ENCODE results near the gene SH3GL1.

The SH3GL1 gene

GRCh38 chr19:4441994-4442818 is 41.9 kb upstream of the SH3GL1 start:
- H3K9me3 Mint-ChIP-seq = no peaks in the 10 kb centered on the region
- intact Hi-C loops (cut with micrococcal nuclease) = no loop called here
- H3K36me3 Mint-ChIP-seq (ENCODE audit: low read depth) = peaks cover 62% of the 10 kb centered on the region
- no peak overlapping the region for H3K4me3 Mint-ChIP-seq
- H3K27ac Mint-ChIP-seq = peak overlapping the region; percentile 59
- H3K27me3 Mint-ChIP-seq = no peaks in the 10 kb centered on the region
- peaks cover 12% of the 10 kb centered on the region for H3K4me1 Mint-ChIP-seq (ENCODE audit: low read depth)

DNA sequence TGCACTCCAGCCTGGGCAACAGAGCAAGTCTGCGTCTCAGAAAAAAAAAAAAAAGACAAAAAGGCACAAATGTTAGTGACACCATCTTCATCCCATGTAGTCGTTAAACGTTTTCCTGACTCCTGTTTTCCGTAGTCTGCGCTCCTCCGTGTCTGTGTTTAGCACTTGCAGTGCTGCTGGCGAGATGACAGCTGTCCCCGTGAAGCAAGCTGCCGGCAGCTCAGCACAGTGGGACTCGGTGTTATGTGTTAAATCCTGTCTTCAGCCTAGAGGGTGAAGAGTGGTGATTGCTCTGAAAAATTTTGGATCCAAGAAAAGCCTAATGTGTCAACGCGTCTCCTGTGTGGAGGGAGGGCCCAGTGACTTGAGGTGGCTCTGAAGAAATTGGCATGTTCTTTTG is 38.9 kb upstream of the SH3GL1 start:
- H3K4me1 Mint-ChIP-seq (ENCODE audit: low read depth) = peaks cover 12% of the 10 kb centered on the region
- intact Hi-C loops (cut with micrococcal nuclease) = no loop called here
- H3K27ac Mint-ChIP-seq = no peak overlapping the region
- no peak overlapping the region for H3K4me3 Mint-ChIP-seq
- H3K9me3 Mint-ChIP-seq = no peaks in the 10 kb centered on the region
- H3K36me3 Mint-ChIP-seq (ENCODE audit: low read depth) = peaks cover 48% of the 10 kb centered on the region
- H3K27me3 Mint-ChIP-seq = no peaks in the 10 kb centered on the region

DNA sequence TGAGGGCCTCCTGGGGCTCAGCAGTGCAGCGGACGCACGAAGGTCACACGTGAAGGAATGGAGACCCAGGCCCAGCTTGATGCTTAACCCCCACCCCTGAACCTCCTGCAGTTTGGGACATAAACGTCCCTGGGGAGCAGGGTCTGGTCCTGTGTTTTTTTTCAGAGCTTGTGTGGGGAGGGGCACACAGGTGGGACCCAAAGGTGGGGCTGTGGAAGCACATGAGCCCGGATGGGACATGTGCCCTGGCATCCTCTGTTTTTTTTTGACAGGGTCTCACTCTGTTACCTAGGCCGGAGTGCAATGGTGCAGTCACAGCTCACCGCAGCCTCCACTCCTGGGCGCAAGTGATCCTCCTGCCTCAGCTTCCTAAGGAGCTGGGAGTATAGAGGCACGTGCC is 36.8 kb upstream of the SH3GL1 start:
- no peak overlapping the region for H3K27ac Mint-ChIP-seq
- H3K4me3 Mint-ChIP-seq = no peak overlapping the region
- H3K9me3 Mint-ChIP-seq = no peaks in the 10 kb centered on the region
- H3K4me1 Mint-ChIP-seq (ENCODE audit: low read depth) = peaks cover 13% of the 10 kb centered on the region
- intact Hi-C loops (cut with micrococcal nuclease) = no loop called here
- no peaks in the 10 kb centered on the region for H3K27me3 Mint-ChIP-seq
- peaks cover 45% of the 10 kb centered on the region for H3K36me3 Mint-ChIP-seq (ENCODE audit: low read depth)

DNA sequence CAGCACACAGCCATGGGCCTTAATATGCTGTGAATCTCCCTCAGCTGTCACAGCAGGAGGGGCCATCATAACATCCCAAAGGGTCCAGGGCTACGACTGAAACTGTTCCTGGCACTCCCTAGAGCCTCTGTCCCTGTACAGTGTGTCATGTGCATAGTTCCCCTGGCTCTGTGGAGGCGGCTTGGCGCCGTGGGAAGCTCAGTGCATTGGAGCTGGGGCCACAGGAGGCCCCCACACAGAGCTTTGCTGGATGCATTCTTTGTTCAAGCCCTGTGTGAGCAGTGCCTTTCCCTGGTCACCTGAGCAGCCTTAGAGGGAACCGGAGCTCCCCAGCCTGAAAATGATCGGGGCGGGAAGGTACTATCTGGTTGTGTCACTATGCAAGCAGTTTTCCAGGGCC is 35.9 kb upstream of the SH3GL1 start:
- Mint-ChIP-seq H3K36me3 (ENCODE audit: low read depth) (peaks cover 41% of the 10 kb centered on the region), H3K27me3 (no peaks in the 10 kb centered on the region), H3K27ac (no peak overlapping the region), H3K4me3 (no peak overlapping the region), H3K4me1 (ENCODE audit: low read depth) (peaks cover 19% of the 10 kb centered on the region), H3K9me3 (no peaks in the 10 kb centered on the region)
- intact Hi-C loops (cut with micrococcal nuclease) = no loop called here

GRCh38 chr19:4434391-4434790 is 34.0 kb upstream of the SH3GL1 start:
- Mint-ChIP-seq H3K4me3 (no peak overlapping the region), H3K36me3 (ENCODE audit: low read depth) (peaks cover 45% of the 10 kb centered on the region), H3K9me3 (no peaks in the 10 kb centered on the region), H3K27me3 (no peaks in the 10 kb centered on the region), H3K4me1 (ENCODE audit: low read depth) (peaks cover 38% of the 10 kb centered on the region), H3K27ac (no peak overlapping the region)
- intact Hi-C loops (cut with micrococcal nuclease) = no loop called here

- Mint-ChIP-seq H3K4me1 (ENCODE audit: low read depth) (peaks cover 44% of the 10 kb centered on the region), H3K27ac (no peak overlapping the region), H3K27me3 (peaks cover 2% of the 10 kb centered on the region), H3K36me3 (ENCODE audit: low read depth) (peaks cover 53% of the 10 kb centered on the region), H3K4me3 (no peak overlapping the region), H3K9me3 (no peaks in the 10 kb centered on the region)
- intact Hi-C loops (cut with micrococcal nuclease) = no loop called here
Observed at GRCh38 chr19:4432918-4433506, 32.7 kb upstream of the SH3GL1 start.

- Mint-ChIP-seq H3K4me3 (peak overlapping the region; percentile 59), H3K27ac (peak overlapping the region; percentile 83), H3K27me3 (peaks cover 2% of the 10 kb centered on the region), H3K9me3 (no peaks in the 10 kb centered on the region), H3K36me3 (ENCODE audit: low read depth) (peaks cover 53% of the 10 kb centered on the region), H3K4me1 (ENCODE audit: low read depth) (peaks cover 44% of the 10 kb centered on the region)
- intact Hi-C loops (cut with micrococcal nuclease) = no loop called here
Observed at GRCh38 chr19:4431808-4432674, 31.7 kb upstream of the SH3GL1 start.

DNA sequence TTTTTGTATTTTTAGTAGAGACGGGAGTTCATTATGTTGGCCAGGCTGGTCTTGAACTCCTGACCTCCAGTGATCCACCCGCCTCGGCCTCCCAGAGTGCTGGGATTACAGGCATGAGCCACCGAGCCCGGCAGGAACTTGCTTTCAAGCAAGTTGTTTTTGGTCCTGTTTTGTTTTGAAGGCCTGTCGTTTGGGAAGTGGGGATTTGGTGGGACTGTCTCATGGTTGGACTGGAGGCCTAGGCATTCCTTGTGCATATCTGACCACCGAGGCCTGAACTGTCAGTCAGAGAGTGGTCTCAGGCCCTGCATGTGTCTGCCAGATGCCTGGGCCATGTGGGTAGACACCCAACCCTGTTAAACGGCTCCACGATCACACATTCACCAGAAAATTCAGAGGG is 30.9 kb upstream of the SH3GL1 start:
- H3K4me1 Mint-ChIP-seq (ENCODE audit: low read depth) = peaks cover 44% of the 10 kb centered on the region
- peak overlapping the region; percentile 83 for H3K27ac Mint-ChIP-seq
- H3K9me3 Mint-ChIP-seq = no peaks in the 10 kb centered on the region
- H3K36me3 Mint-ChIP-seq (ENCODE audit: low read depth) = peaks cover 46% of the 10 kb centered on the region
- intact Hi-C loops (cut with micrococcal nuclease) = no loop called here
- H3K4me3 Mint-ChIP-seq = no peak overlapping the region
- H3K27me3 Mint-ChIP-seq = peaks cover 2% of the 10 kb centered on the region

DNA sequence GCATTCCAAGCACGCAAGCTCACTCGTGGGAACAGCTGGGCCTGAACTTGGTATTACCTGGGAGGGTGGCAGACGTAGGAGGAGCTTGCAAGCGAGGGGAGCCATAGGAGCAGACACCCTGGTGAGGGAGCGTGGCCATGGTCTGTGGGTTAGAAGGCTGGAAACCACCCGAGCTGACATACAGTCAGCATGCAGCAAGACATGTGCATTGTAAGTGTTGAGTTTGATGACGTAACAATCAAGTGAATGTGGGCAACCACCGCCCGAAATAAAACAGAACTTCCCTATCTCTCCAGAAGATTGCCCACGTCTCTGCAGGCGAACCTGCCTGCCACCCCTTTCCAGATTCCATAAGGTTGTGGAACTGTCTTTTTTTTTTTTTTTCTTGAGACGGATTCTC is 30.4 kb upstream of the SH3GL1 start:
- H3K4me3 Mint-ChIP-seq = no peak overlapping the region
- H3K27me3 Mint-ChIP-seq = peaks cover 2% of the 10 kb centered on the region
- H3K9me3 Mint-ChIP-seq = no peaks in the 10 kb centered on the region
- H3K27ac Mint-ChIP-seq = peak overlapping the region; percentile 83
- intact Hi-C loops (cut with micrococcal nuclease) = no loop called here
- H3K4me1 Mint-ChIP-seq (ENCODE audit: low read depth) = peaks cover 44% of the 10 kb centered on the region
- H3K36me3 Mint-ChIP-seq (ENCODE audit: low read depth) = peaks cover 51% of the 10 kb centered on the region

DNA sequence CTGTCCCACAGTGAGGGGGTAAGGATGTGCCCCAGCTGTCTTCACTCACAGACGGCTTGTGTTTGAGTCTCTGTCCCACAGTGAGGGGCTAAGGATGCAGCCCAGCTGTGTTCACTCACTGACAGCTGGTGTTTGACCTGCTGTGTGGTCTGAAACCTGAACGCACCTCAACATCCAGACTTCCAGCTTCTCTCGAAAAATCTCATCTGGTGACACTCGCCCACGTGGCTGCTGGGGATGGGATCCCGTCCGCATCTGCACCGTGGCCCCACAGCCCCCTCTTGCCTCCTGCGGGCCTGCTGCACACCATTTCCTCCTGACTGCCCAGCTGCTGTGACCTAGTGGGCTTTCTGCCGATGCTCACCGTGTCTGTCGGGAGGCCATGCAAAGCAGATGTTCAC is 29.4 kb upstream of the SH3GL1 start:
- Mint-ChIP-seq H3K4me3 (no peak overlapping the region), H3K27ac (peak overlapping the region; percentile 83), H3K36me3 (ENCODE audit: low read depth) (peaks cover 53% of the 10 kb centered on the region), H3K9me3 (no peaks in the 10 kb centered on the region), H3K4me1 (ENCODE audit: low read depth) (peaks cover 44% of the 10 kb centered on the region), H3K27me3 (peaks cover 2% of the 10 kb centered on the region)
- intact Hi-C loops (cut with micrococcal nuclease) = no loop called here

DNA sequence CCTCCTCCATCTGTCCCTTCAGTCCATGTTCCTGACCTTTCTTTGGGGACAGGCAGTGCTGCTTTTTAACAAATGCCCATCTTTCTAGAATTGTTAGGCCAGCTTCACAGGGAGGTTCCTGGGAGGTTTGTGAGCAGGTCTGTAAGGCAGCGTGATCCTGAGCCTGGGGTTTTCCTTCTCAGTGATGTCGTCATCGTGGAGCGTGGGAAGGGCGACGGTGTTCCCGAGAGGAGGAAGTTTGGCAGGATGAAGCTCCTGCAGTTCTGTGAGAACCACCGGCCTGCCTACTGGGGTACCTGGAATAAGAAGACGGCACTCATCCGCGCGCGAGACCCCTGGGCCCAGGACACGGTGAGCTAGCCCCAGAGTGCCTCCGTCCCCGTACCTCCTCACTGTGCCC is 28.9 kb upstream of the SH3GL1 start:
- H3K4me1 Mint-ChIP-seq (ENCODE audit: low read depth) = peaks cover 44% of the 10 kb centered on the region
- intact Hi-C loops (cut with micrococcal nuclease) = no loop called here
- no peak overlapping the region for H3K4me3 Mint-ChIP-seq
- H3K36me3 Mint-ChIP-seq (ENCODE audit: low read depth) = peaks cover 48% of the 10 kb centered on the region
- H3K27ac Mint-ChIP-seq = peak overlapping the region; percentile 83
- H3K9me3 Mint-ChIP-seq = no peaks in the 10 kb centered on the region
- H3K27me3 Mint-ChIP-seq = peaks cover 2% of the 10 kb centered on the region

DNA sequence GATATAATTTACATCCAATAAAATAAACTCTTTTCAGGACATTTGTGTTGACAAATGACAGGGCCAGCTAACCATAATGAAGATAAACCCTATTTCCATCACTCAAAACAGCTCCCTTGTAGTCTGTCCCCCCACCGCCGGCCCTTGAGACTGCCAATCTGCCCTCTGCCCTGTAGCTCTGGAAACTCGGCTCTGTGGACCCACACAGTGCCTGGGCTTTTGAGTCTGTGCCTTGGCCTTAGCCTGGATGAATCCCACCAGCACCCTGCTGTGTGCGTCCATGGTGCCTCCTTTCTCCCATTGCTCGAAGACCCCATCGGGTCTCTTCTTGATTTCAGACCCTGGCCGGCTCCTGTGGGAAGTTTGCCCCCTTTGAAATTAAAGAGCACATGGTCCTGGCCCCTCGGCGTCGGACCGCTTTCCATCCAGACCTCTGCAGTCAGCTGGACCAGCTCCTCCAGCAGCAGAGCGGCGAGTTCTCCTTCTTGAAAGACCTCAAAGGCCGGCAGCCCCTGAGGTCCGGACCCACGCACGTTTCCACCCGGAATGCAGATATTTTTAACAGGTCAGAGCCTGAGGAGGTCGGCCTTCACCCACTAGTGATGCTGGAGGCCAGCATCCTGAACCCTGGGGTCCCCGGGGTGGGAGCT is 28.1 kb upstream of the SH3GL1 start:
- peaks cover 49% of the 10 kb centered on the region for H3K36me3 Mint-ChIP-seq (ENCODE audit: low read depth)
- H3K27ac Mint-ChIP-seq = peak overlapping the region; percentile 83
- H3K27me3 Mint-ChIP-seq = peaks cover 2% of the 10 kb centered on the region
- intact Hi-C loops (cut with micrococcal nuclease) = no loop called here
- no peaks in the 10 kb centered on the region for H3K9me3 Mint-ChIP-seq
- no peak overlapping the region for H3K4me3 Mint-ChIP-seq
- H3K4me1 Mint-ChIP-seq (ENCODE audit: low read depth) = peaks cover 49% of the 10 kb centered on the region

DNA sequence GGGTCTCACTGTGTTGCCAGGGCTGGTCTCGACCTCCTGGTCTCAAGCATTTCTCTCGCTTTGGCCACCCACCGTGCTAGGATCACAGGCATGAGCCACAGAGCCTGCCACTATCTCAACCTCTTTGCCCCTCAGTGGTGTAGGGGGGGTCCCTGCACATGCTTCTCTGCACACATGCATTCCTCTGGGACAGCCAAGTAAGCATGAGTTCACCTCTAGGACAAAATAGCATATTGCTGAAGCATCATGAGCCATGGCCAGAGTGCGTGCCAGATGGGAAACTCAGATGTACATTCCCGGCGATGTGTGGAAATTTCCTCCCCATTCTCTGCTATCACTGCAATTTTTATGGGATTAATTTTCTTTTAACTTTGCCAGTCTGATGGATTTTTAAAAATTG is 25.2 kb upstream of the SH3GL1 start:
- intact Hi-C loops (cut with micrococcal nuclease) = no loop called here
- H3K36me3 Mint-ChIP-seq (ENCODE audit: low read depth) = peaks cover 54% of the 10 kb centered on the region
- H3K9me3 Mint-ChIP-seq = no peaks in the 10 kb centered on the region
- peaks cover 40% of the 10 kb centered on the region for H3K4me1 Mint-ChIP-seq (ENCODE audit: low read depth)
- no peak overlapping the region for H3K27ac Mint-ChIP-seq
- no peak overlapping the region for H3K4me3 Mint-ChIP-seq
- peaks cover 2% of the 10 kb centered on the region for H3K27me3 Mint-ChIP-seq
